Calu3 (cell line): ENCODE measurements around the gene C2orf76. TPM values are rescaled to one million over a fixed set of nuclear protein-coding genes. Genes with fewer than 3 reads are reported as not detected.

Source experiments
- BruUV-seq: library from RNA; stranded (reverse); fragments of 400-500 nt; replicated peaks from 2 replicates; lab custom pipeline; 2021; lab: Mats Ljungman, UMichigan
- CTCF ChIA-PET: fragments of 300-600 bp; sonication (Branson Sonifier 250); formaldehyde crosslinking; loops from one replicate; lab custom pipeline; 2022; ENCODE audit warnings: antibody characterized with exemption; lab: Charles Lee
- DNase-seq: peaks from one replicate; pipeline ENCODE4 v3.0.0; 2022
- H3K27ac Mint-ChIP-seq: one replicate; pipeline ENCODE4 v1.8.0; 2022; ENCODE audit warnings: mixed read lengths; ENCODE audit not compliant: unreplicated experiment
- H3K27me3 Mint-ChIP-seq: one replicate; pipeline ENCODE4 v1.8.0; 2022; ENCODE audit warnings: mixed read lengths; ENCODE audit not compliant: unreplicated experiment
- H3K36me3 Mint-ChIP-seq: one replicate; pipeline ENCODE4 v1.8.0; 2022; ENCODE audit warnings: mild to moderate bottlenecking, moderate library complexity, mixed read lengths; ENCODE audit not compliant: insufficient read depth, unreplicated experiment
- H3K4me1 Mint-ChIP-seq: one replicate; pipeline ENCODE4 v1.8.0; 2022; ENCODE audit warnings: mild to moderate bottlenecking, low read depth, mixed read lengths; ENCODE audit not compliant: unreplicated experiment
- H3K4me3 Mint-ChIP-seq: one replicate; pipeline ENCODE4 v1.8.0; 2022; ENCODE audit warnings: mild to moderate bottlenecking, low read depth, moderate library complexity, mixed read lengths; ENCODE audit not compliant: unreplicated experiment
- H3K9me3 Mint-ChIP-seq: one replicate; pipeline ENCODE4 v1.8.0; 2022; ENCODE audit warnings: low read depth, mixed read lengths; ENCODE audit not compliant: unreplicated experiment
- CTCF ChIP-seq: fragments of 200-600 bp; IDR thresholded peaks from one replicate; pipeline ENCODE4 v1.8.0; 2022; ENCODE audit warnings: antibody characterized with exemption; ENCODE audit not compliant: unreplicated experiment
- intact Hi-C: fragments of 100-400 bp; cut with micrococcal nuclease; formaldehyde crosslinking; loops from one replicate; pipeline ENCODE4 v1.10.0; 2022; ENCODE audit not compliant: unreplicated experiment
- total RNA-seq: library from RNA; stranded (reverse); gene quantifications from 2 replicates; pipeline ENCODE4 v1.2.3, GENCODE V29; 2022

Gene C2orf76
- total RNA-seq, 1 experiment from 2014 or later = 7.1 TPM

GRCh38 chr2:119339562-119339923 is 27.1 kb downstream of the C2orf76 start:
- no peaks in the 10 kb centered on the region for H3K27me3 Mint-ChIP-seq
- no peak overlapping the region for H3K27ac Mint-ChIP-seq
- no TSS peak for BruUV-seq
- no peaks in the 10 kb centered on the region for H3K36me3 Mint-ChIP-seq
- CTCF ChIA-PET = interaction anchor here (0.7 kb wide), 2 partner anchors 14 to 26 kb away, joined by 3 read pairs; no protein-coding TSS in a partner anchor
- H3K4me1 Mint-ChIP-seq = no peaks in the 10 kb centered on the region
- no peak for TF ChIP-seq CTCF
- DNase-seq = no peak
- intact Hi-C loops = no loop called here
- no peak overlapping the region for H3K4me3 Mint-ChIP-seq
- H3K9me3 Mint-ChIP-seq = no peaks in the 10 kb centered on the region

- CTCF ChIA-PET = interaction anchor here (0.7 kb wide), 2 partner anchors 13 to 27 kb away, joined by 3 read pairs; no protein-coding TSS in a partner anchor
- H3K4me1 Mint-ChIP-seq = no peaks in the 10 kb centered on the region
These were observed 27.6 kb downstream of the C2orf76 start for GRCh38 chr2:119338826-119339561.

GRCh38 chr2:119338272-119338671 is 28.4 kb downstream of the C2orf76 start:
- Mint-ChIP-seq H3K4me1 (no peaks in the 10 kb centered on the region), H3K9me3 (no peaks in the 10 kb centered on the region), H3K27ac (no peak overlapping the region), H3K27me3 (no peaks in the 10 kb centered on the region), H3K4me3 (no peak overlapping the region), H3K36me3 (no peaks in the 10 kb centered on the region)
- CTCF ChIA-PET = no interaction called here
- BruUV-seq = no TSS peak
- DNase-seq = no peak
- intact Hi-C loops = no loop called here
- no peak for TF ChIP-seq CTCF

More at GRCh38 chr2:119338826-119339561, 27.6 kb downstream of the C2orf76 start:
- Mint-ChIP-seq H3K27me3 (no peaks in the 10 kb centered on the region), H3K36me3 (no peaks in the 10 kb centered on the region), H3K4me3 (no peak overlapping the region), H3K9me3 (no peaks in the 10 kb centered on the region), H3K27ac (no peak overlapping the region)
- BruUV-seq = no TSS peak
- intact Hi-C loops = no loop called here
- no peak for TF ChIP-seq CTCF
- DNase-seq = no peak

- no peaks in the 10 kb centered on the region for H3K9me3 Mint-ChIP-seq
- DNase-seq = no peak
- no peaks in the 10 kb centered on the region for H3K4me1 Mint-ChIP-seq
- no peaks in the 10 kb centered on the region for H3K27me3 Mint-ChIP-seq
- H3K27ac Mint-ChIP-seq = no peak overlapping the region
- no peak for TF ChIP-seq CTCF
- no TSS peak for BruUV-seq
- no peak overlapping the region for H3K4me3 Mint-ChIP-seq
- CTCF ChIA-PET = no interaction called here
- no peaks in the 10 kb centered on the region for H3K36me3 Mint-ChIP-seq
- intact Hi-C loops = no loop called here
These were observed 28.9 kb downstream of the C2orf76 start for GRCh38 chr2:119337749-119338148.
